ENCODE data around the gene HYLS1.

- no peak for TF ChIP-seq EZH2 (IDR thresholded peaks at IDR 0.05; ENCODE audit: borderline replicate concordance, low read length)
- TF ChIP-seq, protein P1, sequence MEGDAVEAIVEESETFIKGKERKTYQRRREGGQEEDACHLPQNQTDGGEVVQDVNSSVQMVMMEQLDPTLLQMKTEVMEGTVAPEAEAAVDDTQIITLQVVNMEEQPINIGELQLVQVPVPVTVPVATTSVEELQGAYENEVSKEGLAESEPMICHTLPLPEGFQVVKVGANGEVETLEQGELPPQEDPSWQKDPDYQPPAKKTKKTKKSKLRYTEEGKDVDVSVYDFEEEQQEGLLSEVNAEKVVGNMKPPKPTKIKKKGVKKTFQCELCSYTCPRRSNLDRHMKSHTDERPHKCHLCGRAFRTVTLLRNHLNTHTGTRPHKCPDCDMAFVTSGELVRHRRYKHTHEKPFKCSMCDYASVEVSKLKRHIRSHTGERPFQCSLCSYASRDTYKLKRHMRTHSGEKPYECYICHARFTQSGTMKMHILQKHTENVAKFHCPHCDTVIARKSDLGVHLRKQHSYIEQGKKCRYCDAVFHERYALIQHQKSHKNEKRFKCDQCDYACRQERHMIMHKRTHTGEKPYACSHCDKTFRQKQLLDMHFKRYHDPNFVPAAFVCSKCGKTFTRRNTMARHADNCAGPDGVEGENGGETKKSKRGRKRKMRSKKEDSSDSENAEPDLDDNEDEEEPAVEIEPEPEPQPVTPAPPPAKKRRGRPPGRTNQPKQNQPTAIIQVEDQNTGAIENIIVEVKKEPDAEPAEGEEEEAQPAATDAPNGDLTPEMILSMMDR (conservative IDR thresholded peaks at IDR 0.05 in 1 of 2, IDR thresholded peaks at IDR 0.05 in 1 of 2; ENCODE audit: extremely low read depth in 1 of 2, insufficient read depth in 1 of 2, low read depth in 1 of 2, low read length in 2 of 2): no peak
These were observed 4.1 kb upstream of the HYLS1 start for GRCh38 chr11:125883375-125883774.

Measured in mammary epithelial cell (primary cell).